Smooth muscle cell (in vitro differentiated cells): Measurements from ENCODE around the gene ANKRD33B. TPM values are rescaled to one million over a fixed set of nuclear protein-coding genes. Genes with fewer than 3 reads are reported as not detected.
"Not testable (repeated sequence)": the region's sequence is repeated elsewhere in the genome, so short reads cannot be mapped to it uniquely, and the experiment has no call there.

Experiments used
- DNase-seq: peaks from one replicate; lab custom pipeline; 2025; ENCODE audit not compliant: unreplicated experiment; lab: John Stamatoyannopoulos, UW
- H2AFZ ChIP-seq: fragments of 200-600 bp; sonication (generic); 2 replicates; pipeline ENCODE4 v1.6.0; 2016; ENCODE audit warnings: antibody characterized with exemption, low read depth, mild to moderate bottlenecking
- H3F3A ChIP-seq: fragments of 200-600 bp; sonication (generic); 2 replicates; pipeline ENCODE4 v1.6.0; 2017; ENCODE audit warnings: antibody characterized with exemption, low read depth
- H3K27ac ChIP-seq: fragments of 200-600 bp; sonication (generic); 2 replicates; pipeline ENCODE4 v1.5.1; 2016; ENCODE audit warnings: low read depth, mild to moderate bottlenecking
- H3K27me3 ChIP-seq: fragments of 200-600 bp; sonication (generic); 2 replicates; pipeline ENCODE4 v1.6.1; 2016; ENCODE audit warnings: low read depth, mild to moderate bottlenecking
- H3K36me3 ChIP-seq: fragments of 200-600 bp; sonication (generic); 2 replicates; pipeline ENCODE4 v1.5.1; 2016; ENCODE audit warnings: low read depth
- H3K4me1 ChIP-seq: fragments of 200-600 bp; sonication (generic); 2 replicates; pipeline ENCODE4 v1.5.1; 2016; ENCODE audit warnings: low read depth
- H3K4me2 ChIP-seq: fragments of 200-600 bp; sonication (generic); 2 replicates; pipeline ENCODE4 v1.6.0; 2016; ENCODE audit warnings: mild to moderate bottlenecking
- H3K4me3 ChIP-seq: fragments of 200-600 bp; sonication (generic); 2 replicates; pipeline ENCODE4 v1.5.1; 2016; ENCODE audit warnings: mild to moderate bottlenecking
- H3K79me2 ChIP-seq: fragments of 200-600 bp; sonication (generic); 2 replicates; pipeline ENCODE4 v1.6.0; 2016; ENCODE audit warnings: low read depth, mild to moderate bottlenecking
- H3K9ac ChIP-seq: fragments of 200-600 bp; sonication (generic); 2 replicates; pipeline ENCODE4 v1.6.0; 2016; ENCODE audit warnings: low read depth
- H3K9me3 ChIP-seq: fragments of 200-600 bp; sonication (generic); replicated peaks from 2 replicates; pipeline ENCODE4 v1.5.1; 2016; ENCODE audit warnings: low read depth
- H4K20me1 ChIP-seq: fragments of 200-600 bp; sonication (generic); 2 replicates; pipeline ENCODE4 v1.6.0; 2016; ENCODE audit warnings: low read depth
- CTCF ChIP-seq: fragments of 200-600 bp; sonication (generic); IDR thresholded peaks from 2 replicates; pipeline ENCODE4 v1.5.1; 2017; ENCODE audit warnings: borderline replicate concordance, mild to moderate bottlenecking, antibody characterized with exemption; ENCODE audit not compliant: insufficient read depth, poor library complexity, severe bottlenecking
- WGBS: methylation state at CpG from one replicate; pipeline ENCODE4 v1.1.7; 2016; ENCODE audit warnings: low lambda C conversion rate; 5-methylcytosine and 5-hydroxymethylcytosine counted together
- polyA plus RNA-seq: library from polyadenylated mRNA; unstranded; fragments of >200 nt; fragmentation: Nextera tagmentation; extraction: Ambion mirVana; gene quantifications from 2 replicates; pipeline ENCODE4 v1.2.1, GENCODE V29; 2016
- total RNA-seq: library from RNA; depleted of rRNA; stranded (reverse); fragments of >200 nt; gene quantifications from 2 replicates; pipeline ENCODE4 v1.2.3, GENCODE V29; 2014

ANKRD33B gene
- 2.2 TPM in 2 replicates for total RNA-seq
- polyA plus RNA-seq, result 1.1 and 1.2 TPM in 2 replicates

- Histone ChIP-seq H3K4me2 (peak within 1 kb of the TSS; percentile 97), H3K4me1 (peaks cover 20% of the 10 kb centered on the region), H3K79me2 (peaks cover 4% of the 10 kb centered on the region), H4K20me1 (peaks cover 15% of the 10 kb centered on the region), H3K4me3 (peak within 1 kb of the TSS; percentile 81), H3K36me3 (no peaks in the 10 kb centered on the region), H2AFZ (peak within 1 kb of the TSS; percentile 94), H3K27me3 (no peaks in the 10 kb centered on the region), H3K27ac (no peak within 1 kb of the TSS), H3F3A (peaks cover 18% of the 10 kb centered on the region), H3K9me3 (no peaks in the 10 kb centered on the region), H3K9ac (peak within 1 kb of the TSS; percentile 77)
- 0% methylated on average over 60 of the region's 119 CpGs for WGBS
- DNase-seq, result peak; percentile 62
- no peak for TF ChIP-seq CTCF
Measured at GRCh38 chr5:10563945-10564837, at the start of gene ANKRD33B. ANKRD33B (plus strand) TSS chr5:10564070; CDS start chr5:10564468, 398 bp downstream.

GRCh38 chr5:10514572-10514971 is 49.3 kb upstream of the ANKRD33B start:
- DNase-seq, H3K9me3 ChIP-seq, H3K27ac ChIP-seq, H3K4me2 ChIP-seq, H3K4me1 ChIP-seq, H3K9ac ChIP-seq, H3K27me3 ChIP-seq, H2AFZ ChIP-seq, H4K20me1 ChIP-seq, H3F3A ChIP-seq, H3K4me3 ChIP-seq, H3K36me3 ChIP-seq, H3K79me2 ChIP-seq: not testable (repeated sequence)
- WGBS, result 82% methylated on average over 8 of the region's 8 CpGs

GRCh38 chr5:10515492-10515891 is 48.4 kb upstream of the ANKRD33B start:
- Histone ChIP-seq H3K4me3 (no peak overlapping the region), H2AFZ (no peak overlapping the region), H3K9ac (no peak overlapping the region), H3K27ac (no peak overlapping the region), H3K9me3 (no peaks in the 10 kb centered on the region), H3K79me2 (no peaks in the 10 kb centered on the region), H3K4me1 (no peaks in the 10 kb centered on the region), H3K36me3 (no peaks in the 10 kb centered on the region), H4K20me1 (no peaks in the 10 kb centered on the region), H3K4me2 (no peak overlapping the region), H3F3A (no peaks in the 10 kb centered on the region), H3K27me3 (no peaks in the 10 kb centered on the region)
- 98% methylated on average over 2 of the region's 2 CpGs for WGBS
- no peak for TF ChIP-seq CTCF
- DNase-seq, result no peak

- no peaks in the 10 kb centered on the region for H4K20me1 ChIP-seq
- no peak for DNase-seq
- no peak overlapping the region for H3K4me2 ChIP-seq
- H3K79me2 ChIP-seq, result no peaks in the 10 kb centered on the region
- no peaks in the 10 kb centered on the region for H3K36me3 ChIP-seq
- H2AFZ ChIP-seq, result no peak overlapping the region
- no peak for TF ChIP-seq CTCF
- H3K4me3 ChIP-seq, result no peak overlapping the region
- H3K27me3 ChIP-seq, result no peaks in the 10 kb centered on the region
- H3K4me1 ChIP-seq, result no peaks in the 10 kb centered on the region
- no peak overlapping the region for H3K27ac ChIP-seq
- no peaks in the 10 kb centered on the region for H3K9me3 ChIP-seq
- WGBS, result 98% methylated on average over 2 of the region's 2 CpGs
- H3K9ac ChIP-seq, result no peak overlapping the region
- no peaks in the 10 kb centered on the region for H3F3A ChIP-seq
Measured at GRCh38 chr5:10518347-10518746, 45.5 kb upstream of the ANKRD33B start.
